ENCODE data around the gene MBD3.
A peak's percentile ranks its signal among the peaks of the same experiment; 100 is the strongest.

MBD3 gene

GRCh38 chr19:1576242-1577089 lies 16.2 kb downstream of the MBD3 start:
- no peak overlapping the region for H3K27ac ChIP-seq
- no peak for TF ChIP-seq CTCF (IDR thresholded peaks at IDR 0.05)
- no peak for TF ChIP-seq ZFX (IDR thresholded peaks at IDR 0.05; ENCODE audit: borderline replicate concordance)

- H3K27ac ChIP-seq = no peak overlapping the region
- TF ChIP-seq CTCF (IDR thresholded peaks at IDR 0.05) (no peak), ZFX (IDR thresholded peaks at IDR 0.05; ENCODE audit: borderline replicate concordance) (no peak)
These were observed 17.1 kb downstream of the MBD3 start for GRCh38 chr19:1575323-1576241.

- no peak for TF ChIP-seq ZFX (IDR thresholded peaks at IDR 0.05; ENCODE audit: borderline replicate concordance)
- no peak for TF ChIP-seq CTCF (IDR thresholded peaks at IDR 0.05)
- H3K27ac ChIP-seq = peak overlapping the region; percentile 33; the same call in 1 of the 2 replicates
These were observed 18.1 kb downstream of the MBD3 start for GRCh38 chr19:1574354-1575136.

GRCh38 chr19:1572795-1573194 lies 19.9 kb downstream of the MBD3 start:
- TF ChIP-seq CTCF (IDR thresholded peaks at IDR 0.05) = no peak
- no peak for TF ChIP-seq ZFX (IDR thresholded peaks at IDR 0.05; ENCODE audit: borderline replicate concordance)
- peak overlapping the region; percentile 33; the same call in 1 of the 2 replicates for H3K27ac ChIP-seq

- H3K27ac ChIP-seq = no peak overlapping the region
- TF ChIP-seq ZFX (IDR thresholded peaks at IDR 0.05; ENCODE audit: borderline replicate concordance) (no peak), CTCF (IDR thresholded peaks at IDR 0.05) (no peak)
These were observed 21.3 kb downstream of the MBD3 start for GRCh38 chr19:1571358-1571757.

- H3K27ac ChIP-seq = no peak overlapping the region
- TF ChIP-seq CTCF (IDR thresholded peaks at IDR 0.05) = no peak
- TF ChIP-seq ZFX (IDR thresholded peaks at IDR 0.05; ENCODE audit: borderline replicate concordance) = no peak
These were observed 21.8 kb downstream of the MBD3 start for GRCh38 chr19:1570836-1571235.
